Spleen (tissue), 7 donors: ENCODE data around the gene TCF7L2.

Source experiments
- POLR2A ChIP-seq, 3 donors: fragments of 450-650 bp; IDR thresholded peaks; one replicate each; pipeline ENCODE4 v1.5.1; 2017; ENCODE audit warnings: antibody characterized with exemption in 3 of 3, mild to moderate bottlenecking in 1 of 3
- TF ChIP-seq, protein P1 (sequence below), 11 experiments: fragments of 200-600 bp in 7 of 11; fragments of 450-650 bp in 4 of 11; sonication (generic) in 4 of 11; IDR thresholded peaks in 8 of 11; conservative IDR thresholded peaks in 3 of 11; 1 replicate in 7 of 11; 2 replicates in 4 of 11; pipeline versions ENCODE4 v1.4.0 to v1.8.0; 2016 to 2021; ENCODE audit warnings: antibody characterized with exemption in 11 of 11, inconsistent platforms in 4 of 11, mild to moderate bottlenecking in 1 of 11
- donor health status: DM: no; HTN: no; CAD: no; lungs with moderate emphysema.
- donor health status: DM: no; HTN: no; CAD: no.
- donor health status: DM: no; HTN: no; CAD: no.

GRCh38 chr10:113002449-113002777 is 52.4 kb downstream of the TCF7L2 start:
- TF ChIP-seq, protein P1, sequence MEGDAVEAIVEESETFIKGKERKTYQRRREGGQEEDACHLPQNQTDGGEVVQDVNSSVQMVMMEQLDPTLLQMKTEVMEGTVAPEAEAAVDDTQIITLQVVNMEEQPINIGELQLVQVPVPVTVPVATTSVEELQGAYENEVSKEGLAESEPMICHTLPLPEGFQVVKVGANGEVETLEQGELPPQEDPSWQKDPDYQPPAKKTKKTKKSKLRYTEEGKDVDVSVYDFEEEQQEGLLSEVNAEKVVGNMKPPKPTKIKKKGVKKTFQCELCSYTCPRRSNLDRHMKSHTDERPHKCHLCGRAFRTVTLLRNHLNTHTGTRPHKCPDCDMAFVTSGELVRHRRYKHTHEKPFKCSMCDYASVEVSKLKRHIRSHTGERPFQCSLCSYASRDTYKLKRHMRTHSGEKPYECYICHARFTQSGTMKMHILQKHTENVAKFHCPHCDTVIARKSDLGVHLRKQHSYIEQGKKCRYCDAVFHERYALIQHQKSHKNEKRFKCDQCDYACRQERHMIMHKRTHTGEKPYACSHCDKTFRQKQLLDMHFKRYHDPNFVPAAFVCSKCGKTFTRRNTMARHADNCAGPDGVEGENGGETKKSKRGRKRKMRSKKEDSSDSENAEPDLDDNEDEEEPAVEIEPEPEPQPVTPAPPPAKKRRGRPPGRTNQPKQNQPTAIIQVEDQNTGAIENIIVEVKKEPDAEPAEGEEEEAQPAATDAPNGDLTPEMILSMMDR (IDR thresholded peaks at IDR 0.05 in 8 of 11, conservative IDR thresholded peaks at IDR 0.05 in 3 of 11), result no peak
- TF ChIP-seq POLR2A (IDR thresholded peaks at IDR 0.05), result no peak
